GM21423 (cell line): ENCODE results near the gene DLG1.

Experiments
- ATAC-seq: cut with Tn5 transposase; IDR thresholded peaks from one replicate; pipeline ENCODE4 v1.9.1; 2021; ENCODE audit warnings: mild to moderate bottlenecking, moderate library complexity; ENCODE audit not compliant: unreplicated experiment

The DLG1 gene

DNA sequence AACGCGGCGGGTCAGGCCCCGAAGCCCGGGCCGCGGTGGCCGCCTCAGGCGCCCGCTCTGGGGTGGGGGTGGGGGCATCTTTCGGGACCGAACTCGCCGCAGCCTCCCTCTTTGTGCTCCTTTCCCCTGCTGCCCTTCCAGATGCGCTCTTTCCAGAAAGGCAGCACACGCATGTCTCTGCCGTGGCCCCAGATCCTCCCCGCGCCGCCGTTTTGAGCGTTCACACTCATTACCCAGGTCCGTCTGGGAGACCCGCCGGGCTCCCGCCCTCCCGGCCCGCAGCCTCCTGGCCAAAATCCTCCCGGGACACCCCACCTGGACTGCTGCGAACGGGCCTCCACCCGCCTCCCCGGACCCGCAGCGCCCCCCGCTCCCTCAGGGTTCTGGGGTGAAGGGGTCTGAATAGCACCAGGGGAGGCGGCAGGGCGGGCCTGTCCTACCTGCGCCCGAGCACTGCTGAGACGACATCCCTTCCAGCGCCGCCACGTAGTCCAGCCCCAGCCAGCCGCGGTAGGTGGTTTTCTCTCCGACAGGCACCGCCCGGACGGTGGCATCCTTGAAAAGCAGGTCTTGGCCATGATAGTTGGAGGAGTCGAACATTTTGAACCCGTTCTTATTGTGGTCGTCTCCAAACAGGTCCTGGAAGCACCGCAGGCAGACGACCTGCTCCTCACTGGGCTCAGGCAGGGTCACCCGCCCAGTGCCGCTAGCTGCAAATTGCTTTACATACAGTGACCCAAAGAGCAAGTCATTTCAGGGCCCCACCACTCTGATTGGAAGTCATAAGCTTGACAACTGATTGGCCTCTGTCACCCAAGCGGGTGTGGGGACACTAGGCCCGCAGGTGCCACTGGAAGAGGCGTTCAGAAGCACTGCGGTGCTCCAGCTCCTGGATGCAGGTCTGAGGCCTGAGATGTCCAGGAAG lies 294.7 kb downstream of the DLG1 start:
- ATAC-seq, result peak; percentile 9

DNA sequence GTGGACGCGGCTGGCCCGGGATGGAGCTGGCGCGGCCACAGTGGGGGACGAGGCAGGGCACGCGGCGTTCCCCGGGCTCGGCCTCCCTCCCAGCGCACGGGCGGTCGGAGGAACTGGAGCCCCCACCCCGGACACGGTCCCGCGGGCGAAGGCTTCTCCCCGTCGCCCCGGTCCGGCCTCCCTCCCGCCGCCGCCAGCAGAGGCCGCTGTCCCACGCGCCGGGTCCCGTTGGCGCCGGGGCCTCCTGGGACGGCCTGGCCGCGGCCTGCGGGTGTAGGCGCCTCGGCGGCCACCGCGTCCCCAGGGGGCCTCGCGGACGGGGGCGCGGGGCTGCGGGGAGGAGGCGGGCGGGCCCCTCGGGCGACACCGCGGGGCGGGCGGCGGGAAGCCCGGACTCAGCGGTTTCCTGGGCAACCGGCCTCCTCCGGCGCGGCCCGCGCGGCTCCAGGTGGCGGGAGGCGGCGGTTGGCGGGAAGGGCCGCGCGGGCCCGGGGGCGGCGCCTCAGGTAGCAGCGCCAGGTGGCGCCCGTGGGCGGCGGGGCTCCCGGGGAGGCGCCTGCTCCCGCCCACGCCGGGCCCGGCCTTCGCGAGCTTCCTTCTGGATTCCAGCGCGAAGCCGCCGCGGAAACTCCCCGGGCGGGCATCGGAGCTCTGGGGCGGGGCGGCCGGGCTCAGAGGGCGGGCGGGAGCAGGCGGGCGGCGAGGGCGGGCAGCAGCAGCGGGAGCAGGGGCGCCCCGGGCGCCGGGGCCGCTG lies 295.5 kb downstream of the DLG1 start:
- peak; percentile 71 for ATAC-seq

DNA sequence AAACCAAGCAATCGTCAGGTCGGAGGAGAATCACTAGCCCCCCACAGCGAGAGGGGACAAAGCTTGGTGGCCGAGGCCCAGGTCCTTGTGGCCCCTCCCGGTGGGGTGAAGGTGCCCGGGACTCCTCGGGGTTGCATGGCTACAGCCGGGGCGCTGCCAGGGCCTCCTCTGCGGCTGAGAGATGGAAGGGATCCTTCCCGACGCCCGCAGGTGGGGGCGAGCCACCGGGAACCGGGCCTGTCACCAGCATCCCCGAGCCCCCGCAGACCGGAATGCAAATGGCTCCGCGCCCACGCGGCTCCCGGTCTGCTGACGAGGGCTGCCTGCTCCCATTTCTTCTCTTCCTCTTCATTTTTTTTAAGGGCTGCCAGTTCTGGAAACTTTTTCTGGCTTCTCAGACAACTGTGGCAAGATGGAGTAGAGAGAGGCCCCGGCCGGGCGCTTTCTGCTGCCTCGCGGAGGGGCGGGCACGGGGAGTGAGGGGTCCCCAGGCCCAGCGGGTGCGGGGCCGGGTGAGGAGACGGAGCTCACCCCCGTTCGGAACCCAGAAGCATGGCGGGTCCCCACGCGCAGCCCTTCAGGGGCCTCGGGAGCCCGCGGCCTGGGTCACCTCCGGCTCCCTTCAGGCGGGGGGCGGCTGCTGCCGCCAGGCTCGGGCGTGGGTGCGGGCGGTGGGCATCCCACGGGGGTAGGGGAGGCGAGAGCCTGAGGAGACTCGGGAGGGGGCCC lies 296.3 kb downstream of the DLG1 start:
- peak; percentile 9 for ATAC-seq

DNA sequence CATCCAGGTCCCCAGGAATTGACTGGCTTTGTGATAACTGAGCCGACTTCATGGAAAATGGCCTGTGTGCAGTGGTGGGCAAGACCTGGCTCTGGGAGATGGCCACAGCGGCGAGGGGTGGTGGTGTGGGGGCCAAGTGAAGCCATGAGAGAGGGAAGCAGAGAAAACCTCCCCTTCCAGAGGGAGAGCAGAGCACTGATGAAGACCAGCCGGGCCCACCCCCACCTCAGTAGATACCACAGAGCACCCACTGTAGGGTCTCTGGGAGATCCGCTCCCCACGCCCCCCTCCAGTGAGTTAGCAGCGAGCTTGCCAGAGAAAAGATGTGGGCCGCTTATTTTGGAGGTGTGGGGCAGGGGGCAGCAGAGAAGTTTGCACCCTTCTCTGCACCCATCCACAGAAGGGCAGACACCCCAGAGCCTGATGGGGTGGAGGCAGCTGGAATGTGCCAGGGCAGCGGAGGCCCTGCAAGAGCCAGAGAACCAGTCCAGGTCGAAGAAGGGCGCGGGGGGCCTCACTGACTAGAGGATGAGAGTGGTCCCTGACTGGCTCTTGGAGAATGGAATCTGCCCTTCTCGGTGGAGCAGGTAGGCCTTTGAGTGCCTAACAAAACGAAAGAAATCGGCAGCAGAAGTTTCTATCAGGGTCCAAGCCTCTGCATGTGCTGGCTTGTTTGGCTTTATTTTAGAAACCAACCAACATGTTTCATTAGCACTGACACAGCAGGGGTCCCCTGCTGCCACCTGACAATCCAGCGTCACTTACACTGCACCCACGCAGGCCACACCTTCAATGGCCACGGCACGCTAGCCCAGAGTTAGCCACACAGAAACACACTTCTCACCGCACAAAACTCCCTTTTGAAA lies 297.1 kb downstream of the DLG1 start:
- no peak for ATAC-seq

DNA sequence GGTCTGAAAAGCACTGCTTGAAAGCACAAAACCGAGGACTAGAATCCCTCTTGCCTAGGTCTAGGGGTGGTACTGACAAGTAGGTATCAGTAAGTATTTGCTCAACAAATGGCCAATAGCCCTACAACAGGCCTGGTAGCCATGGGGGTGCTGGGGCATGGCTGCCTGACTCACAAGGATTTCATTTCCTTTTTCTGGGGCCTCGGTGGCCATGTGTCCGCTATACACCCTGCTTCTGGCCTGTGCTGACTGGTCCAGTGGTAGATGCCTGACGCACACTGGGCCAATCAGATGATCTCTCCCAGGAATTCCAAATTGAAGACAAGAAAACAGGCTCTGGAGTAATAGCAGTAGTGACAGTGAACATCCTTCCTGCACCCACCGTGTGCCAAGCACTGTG lies 298.2 kb downstream of the DLG1 start:
- ATAC-seq, result no peak

DNA sequence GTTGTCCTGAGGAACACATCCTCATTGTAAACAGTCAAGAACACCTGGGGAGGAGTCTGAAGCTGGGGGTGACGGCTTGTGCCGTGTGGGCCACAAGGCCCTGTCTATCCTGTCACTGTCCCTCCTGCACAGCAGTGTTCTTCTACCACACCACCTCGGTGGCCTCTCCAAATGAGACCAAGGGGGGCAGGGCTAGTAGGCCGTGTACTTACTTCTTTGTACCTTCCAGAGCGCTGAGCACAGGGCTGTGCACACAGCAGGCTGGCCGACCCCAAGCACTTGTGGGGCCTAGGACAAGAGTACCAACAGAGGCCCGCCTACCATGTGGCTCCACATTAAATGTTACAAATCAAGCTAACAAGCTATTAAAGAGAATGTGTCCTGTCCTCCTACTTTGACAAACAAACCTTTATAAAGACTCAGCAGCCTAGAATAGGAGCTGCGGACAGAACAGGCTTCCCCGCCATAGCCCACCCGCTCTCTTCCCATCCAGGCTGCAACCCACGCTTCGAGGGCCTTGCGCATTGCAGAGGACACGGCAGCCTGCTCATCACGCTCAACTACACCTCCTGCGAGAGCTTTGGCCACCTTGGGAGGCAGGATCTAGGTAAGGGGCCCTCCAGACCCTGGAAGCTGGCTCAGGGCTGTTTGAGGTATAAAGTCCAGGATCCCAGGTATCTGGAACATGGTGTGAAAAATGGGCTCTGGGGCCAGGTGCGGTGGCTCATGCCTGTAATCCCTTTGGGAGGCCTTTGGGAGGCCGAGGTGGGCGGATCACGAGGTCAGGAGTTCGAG lies 299.2 kb downstream of the DLG1 start:
- no peak for ATAC-seq

DNA sequence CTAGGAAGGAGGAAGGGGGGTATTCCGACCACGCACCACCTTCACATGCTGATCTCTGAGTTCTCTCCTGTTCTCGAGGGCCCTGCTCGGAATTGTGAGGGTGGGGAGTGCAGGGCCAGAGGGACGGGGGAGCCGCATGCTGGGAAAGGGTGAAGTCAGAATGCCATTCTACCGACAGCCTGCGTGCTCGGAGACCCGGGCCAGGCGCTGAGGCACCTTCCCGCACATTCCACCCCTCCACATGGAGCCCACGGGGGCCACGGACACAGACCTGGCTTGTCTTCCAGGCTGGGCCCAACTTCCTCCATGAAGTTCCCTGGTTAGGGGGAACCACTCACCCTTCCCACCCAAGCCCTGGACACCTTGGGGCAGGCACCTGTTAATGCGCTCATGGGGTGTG lies 301.1 kb downstream of the DLG1 start:
- ATAC-seq, result no peak

DNA sequence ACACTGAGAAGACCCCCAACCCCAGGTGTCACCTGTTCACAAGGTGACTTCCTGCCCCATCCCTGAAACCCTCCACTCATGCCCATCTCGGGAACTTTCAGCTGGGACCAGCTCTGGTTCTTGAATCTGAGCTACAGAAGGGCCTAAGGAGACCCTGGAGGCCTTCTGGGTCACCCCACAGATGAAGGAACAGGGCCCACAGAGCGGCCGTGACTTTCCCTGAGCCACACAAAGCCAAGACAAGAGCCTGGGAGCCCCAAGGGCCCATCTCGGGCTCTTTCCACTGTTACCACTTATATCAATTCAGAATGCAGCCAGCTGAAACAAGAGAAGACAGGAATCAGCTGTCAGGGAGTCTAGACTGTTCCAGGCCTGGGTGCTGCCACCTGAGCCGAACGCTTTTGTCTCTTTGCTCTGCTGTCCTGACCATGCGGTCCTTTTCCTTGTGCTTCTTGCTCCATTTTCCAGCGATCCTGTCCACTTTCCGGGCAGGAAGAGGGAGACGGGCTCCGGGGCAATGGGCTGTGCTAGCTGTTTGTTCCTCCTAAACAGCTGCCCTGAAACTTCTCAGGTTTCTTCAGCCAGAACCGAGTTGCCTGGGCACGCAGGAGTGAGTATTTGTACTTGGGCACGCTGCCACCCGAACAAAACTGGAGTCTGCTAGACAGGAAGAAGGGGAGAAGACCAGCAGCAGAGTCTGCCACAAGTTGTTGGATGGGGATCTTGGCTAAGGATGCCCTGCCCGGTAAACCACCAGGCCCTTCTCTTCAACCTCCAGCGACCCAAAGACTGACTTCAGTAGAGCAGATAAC lies 301.8 kb downstream of the DLG1 start:
- no peak for ATAC-seq

DNA sequence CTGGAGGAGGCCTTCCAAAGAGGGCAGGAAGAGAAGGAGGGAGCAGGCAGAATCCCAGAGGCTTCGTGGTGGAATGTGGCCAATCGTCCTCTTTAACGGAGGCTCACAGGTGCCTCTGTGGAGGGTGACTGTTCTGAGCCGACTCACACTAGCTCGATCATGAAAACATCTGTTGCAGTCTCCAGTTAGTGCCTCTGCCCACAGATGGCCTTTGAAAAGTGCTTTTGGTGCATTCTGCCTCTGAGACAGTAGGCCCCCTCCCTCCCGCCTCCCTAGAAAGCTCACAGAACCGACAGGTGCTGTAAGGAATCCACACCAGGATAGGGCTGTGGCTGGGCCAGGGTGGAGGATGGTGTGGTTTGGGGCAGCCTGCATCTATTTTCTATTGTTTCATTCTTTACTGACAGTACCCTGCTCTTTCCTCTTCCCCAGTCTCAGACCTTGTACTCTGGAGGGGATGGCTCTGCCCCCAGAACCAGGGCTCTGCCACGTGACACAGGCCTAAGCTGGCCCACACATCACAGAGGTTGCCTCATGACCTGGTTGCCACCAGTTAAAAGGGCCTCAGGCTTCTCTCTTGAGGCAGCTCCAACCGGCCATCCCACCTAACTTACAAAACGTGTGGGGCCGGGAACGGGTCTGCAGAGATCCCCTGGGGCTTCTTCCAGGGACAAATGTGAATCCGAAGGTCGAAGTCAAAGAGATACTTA lies 302.6 kb downstream of the DLG1 start:
- ATAC-seq, result no peak

DNA sequence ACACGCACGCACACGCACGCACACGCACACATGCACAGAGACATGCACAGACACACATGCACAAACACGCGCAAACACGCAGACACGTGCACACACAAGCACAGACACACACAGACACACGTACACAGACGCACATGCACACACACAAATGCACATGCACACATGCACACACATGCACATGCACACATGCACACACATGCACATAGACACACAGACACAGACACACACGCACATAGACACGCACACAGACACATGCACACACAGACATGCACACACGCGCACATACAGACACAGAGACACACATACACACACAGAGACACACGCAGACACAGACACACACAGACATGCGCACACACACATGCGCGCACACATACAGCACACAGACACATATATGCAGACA lies 303.4 kb downstream of the DLG1 start:
- no peak for ATAC-seq

DNA sequence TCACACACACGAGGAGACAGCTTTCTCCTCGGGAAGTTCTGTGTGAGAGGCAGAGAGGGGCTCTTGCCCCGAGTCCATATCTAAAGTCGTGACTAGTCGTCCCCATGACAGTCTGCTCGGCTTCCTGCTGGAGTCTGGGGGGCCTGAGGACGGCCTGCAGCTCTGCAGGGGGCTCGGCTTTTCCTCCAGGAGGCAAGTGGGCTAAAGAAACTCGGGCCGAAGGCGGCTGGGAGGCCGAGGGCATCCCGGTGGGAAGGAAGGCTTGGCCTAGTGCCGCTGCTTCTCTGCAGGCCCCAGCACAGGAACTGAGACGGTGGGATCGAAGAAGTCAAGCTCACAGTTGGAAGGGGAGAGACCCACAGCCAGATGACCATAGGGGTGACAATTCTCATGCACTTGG lies 304.4 kb downstream of the DLG1 start:
- ATAC-seq, result no peak
